HEK293 (cell line): Measurements from ENCODE around the gene HIKESHI.

Experiments used
- CTCF ChIA-PET: fragments of 350-600 bp; formaldehyde crosslinking; extraction: SDS; loops from one replicate; lab custom pipeline; 2021; ENCODE audit warnings: antibody characterized with exemption; lab: Yijun Ruan, JAX
- POLR2A ChIA-PET: fragments of 300-600 bp; formaldehyde crosslinking; extraction: SDS; loops from one replicate; lab custom pipeline; 2020; ENCODE audit warnings: antibody characterized with exemption, inconsistent platforms; lab: Yijun Ruan, JAX
- H3K27ac ChIP-seq: fragments of 200-500 bp; sonication (Bioruptor generic); 2 replicates; pipeline ENCODE4 v1.5.1; 2014; ENCODE audit warnings: low read depth, low read length, control low read depth, inconsistent platforms; ENCODE audit errors: extremely low read depth
- H3K36me3 ChIP-seq, 2 experiments: fragments of 200-500 bp in 1 of 2; sonication (Bioruptor generic) in 1 of 2; 1 replicate in 1 of 2; 2 replicates in 1 of 2; pipeline ENCODE4 v1.5.1; 2014 to 2017; ENCODE audit warnings: inconsistent platforms in 2 of 2, low read length in 2 of 2; ENCODE audit not compliant: control insufficient read depth in 2 of 2, insufficient read depth in 1 of 2
- H3K4me1 ChIP-seq: fragments of 200-500 bp; sonication (Bioruptor generic); 2 replicates; pipeline ENCODE4 v1.5.1; 2014; ENCODE audit warnings: mild to moderate bottlenecking, low read length, inconsistent platforms; ENCODE audit not compliant: control insufficient read depth, insufficient read depth
- H3K4me3 ChIP-seq: 2 replicates; pipeline ENCODE4 v1.5.1; 2011; ENCODE audit warnings: low read depth, mild to moderate bottlenecking, control low read depth, low read length, moderate library complexity
- H3K9me3 ChIP-seq: fragments of 200-500 bp; sonication (Bioruptor generic); 2 replicates; pipeline ENCODE4 v1.5.1; 2014; ENCODE audit warnings: low read depth, low read length, inconsistent platforms; ENCODE audit not compliant: control insufficient read depth, insufficient read depth
- GFI1B ChIP-seq: fragments of 450-650 bp; formaldehyde crosslinking; IDR thresholded peaks from 2 replicates; pipeline ENCODE4 v1.5.1; 2016; ENCODE audit warnings: missing biosample characterization, missing genetic modification characterization
- GLI4 ChIP-seq: fragments of 450-650 bp; formaldehyde crosslinking; IDR thresholded peaks from 2 replicates; pipeline ENCODE4 v1.5.1; 2016; ENCODE audit warnings: missing biosample characterization, missing genetic modification characterization
- HOXA7 ChIP-seq: sonication (generic); formaldehyde crosslinking; IDR thresholded peaks from 2 replicates; pipeline ENCODE4 v1.8.1; 2022; ENCODE audit warnings: missing genetic modification reagents, borderline replicate concordance
- SCRT1 ChIP-seq: fragments of 450-650 bp; formaldehyde crosslinking; IDR thresholded peaks from 2 replicates; pipeline ENCODE4 v1.5.1; 2016; ENCODE audit warnings: missing biosample characterization, missing genetic modification characterization, borderline replicate concordance
- WT1 ChIP-seq: fragments of 450-650 bp; formaldehyde crosslinking; IDR thresholded peaks from 2 replicates; pipeline ENCODE4 v1.5.1; 2016; ENCODE audit warnings: missing biosample characterization, missing genetic modification characterization
- YY1 ChIP-seq: fragments of 450-650 bp; formaldehyde crosslinking; IDR thresholded peaks from 2 replicates; pipeline ENCODE4 v1.5.1; 2018; ENCODE audit warnings: missing biosample characterization, missing genetic modification characterization
- ZBTB17 ChIP-seq: fragments of 450-650 bp; formaldehyde crosslinking; IDR thresholded peaks from 2 replicates; pipeline ENCODE4 v1.5.1; 2016; ENCODE audit warnings: missing biosample characterization, missing genetic modification characterization
- ZBTB48 ChIP-seq: fragments of 450-650 bp; formaldehyde crosslinking; IDR thresholded peaks from 2 replicates; pipeline ENCODE4 v1.5.1; 2016; ENCODE audit warnings: missing biosample characterization, missing genetic modification characterization
- ZBTB7A ChIP-seq: fragments of 450-650 bp; formaldehyde crosslinking; IDR thresholded peaks from 2 replicates; pipeline ENCODE4 v1.5.1; 2016; ENCODE audit warnings: low read depth, missing biosample characterization, missing genetic modification characterization
- ZFP69B ChIP-seq: fragments of 450-650 bp; formaldehyde crosslinking; IDR thresholded peaks from 2 replicates; pipeline ENCODE4 v1.5.1; 2016; ENCODE audit warnings: missing biosample characterization, missing genetic modification characterization
- ZNF266 ChIP-seq: fragments of 450-650 bp; formaldehyde crosslinking; IDR thresholded peaks from 2 replicates; pipeline ENCODE4 v1.5.1; 2016; ENCODE audit warnings: missing biosample characterization, missing genetic modification characterization, low read depth
- ZNF302 ChIP-seq: fragments of 450-650 bp; formaldehyde crosslinking; IDR thresholded peaks from 2 replicates; pipeline ENCODE4 v1.5.1; 2016; ENCODE audit warnings: missing biosample characterization, missing genetic modification characterization, low read depth
- ZNF391 ChIP-seq: fragments of 450-650 bp; formaldehyde crosslinking; IDR thresholded peaks from 2 replicates; pipeline ENCODE4 v1.5.1; 2016; ENCODE audit warnings: low read depth, missing biosample characterization, missing genetic modification characterization, borderline replicate concordance
- ZNF514 ChIP-seq: fragments of 450-650 bp; formaldehyde crosslinking; IDR thresholded peaks from 2 replicates; pipeline ENCODE4 v1.5.1; 2016; ENCODE audit warnings: missing biosample characterization, missing genetic modification characterization
- ZNF530 ChIP-seq: fragments of 450-650 bp; formaldehyde crosslinking; IDR thresholded peaks from 2 replicates; pipeline ENCODE4 v1.5.1; 2016; ENCODE audit warnings: low read depth, missing biosample characterization, missing genetic modification characterization
- ZNF549 ChIP-seq: fragments of 450-650 bp; IDR thresholded peaks from 2 replicates; pipeline ENCODE4 v1.5.1; 2018; ENCODE audit warnings: missing biosample characterization, missing genetic modification characterization, mild to moderate bottlenecking, inconsistent platforms, moderate library complexity
- ZNF629 ChIP-seq: fragments of 450-650 bp; formaldehyde crosslinking; IDR thresholded peaks from 2 replicates; pipeline ENCODE4 v1.5.1; 2017; ENCODE audit warnings: missing biosample characterization, missing genetic modification characterization
- ZNF654 ChIP-seq: fragments of 450-650 bp; formaldehyde crosslinking; IDR thresholded peaks from 2 replicates; pipeline ENCODE4 v1.5.1; 2016; ENCODE audit warnings: low read depth, missing biosample characterization, missing genetic modification characterization
- ZNF664 ChIP-seq: fragments of 450-650 bp; formaldehyde crosslinking; IDR thresholded peaks from 2 replicates; pipeline ENCODE4 v1.5.1; 2016; ENCODE audit warnings: missing biosample characterization, missing genetic modification characterization
- ZNF670 ChIP-seq: fragments of 450-650 bp; formaldehyde crosslinking; IDR thresholded peaks from 2 replicates; pipeline ENCODE4 v1.5.1; 2016; ENCODE audit warnings: missing biosample characterization, missing genetic modification characterization, low read depth
- ZNF792 ChIP-seq: fragments of 450-650 bp; formaldehyde crosslinking; IDR thresholded peaks from 2 replicates; pipeline ENCODE4 v1.5.1; 2016; ENCODE audit warnings: missing biosample characterization, missing genetic modification characterization
- ZNF837 ChIP-seq: fragments of 450-650 bp; formaldehyde crosslinking; IDR thresholded peaks from 2 replicates; pipeline ENCODE4 v1.5.1; 2016; ENCODE audit warnings: missing biosample characterization, missing genetic modification characterization
- TF ChIP-seq, protein P1 (sequence below): fragments of 450-650 bp; formaldehyde crosslinking; IDR thresholded peaks from 2 replicates; pipeline ENCODE4 v1.5.1; 2016; ENCODE audit warnings: missing biosample characterization, missing genetic modification characterization
- TF ChIP-seq, protein P2 (sequence below): fragments of 450-650 bp; formaldehyde crosslinking; IDR thresholded peaks from 2 replicates; pipeline ENCODE4 v1.5.1; 2016; ENCODE audit warnings: missing biosample characterization, missing genetic modification characterization
- TF ChIP-seq, protein P3 (sequence below): fragments of 450-650 bp; formaldehyde crosslinking; IDR thresholded peaks from 2 replicates; pipeline ENCODE4 v1.5.1; 2017; ENCODE audit warnings: missing biosample characterization, missing genetic modification characterization
- TF ChIP-seq, protein P4 (sequence below): fragments of 450-650 bp; formaldehyde crosslinking; IDR thresholded peaks from 2 replicates; pipeline ENCODE4 v1.5.1; 2016; ENCODE audit warnings: missing biosample characterization, missing genetic modification characterization, borderline replicate concordance

Gene HIKESHI

DNA sequence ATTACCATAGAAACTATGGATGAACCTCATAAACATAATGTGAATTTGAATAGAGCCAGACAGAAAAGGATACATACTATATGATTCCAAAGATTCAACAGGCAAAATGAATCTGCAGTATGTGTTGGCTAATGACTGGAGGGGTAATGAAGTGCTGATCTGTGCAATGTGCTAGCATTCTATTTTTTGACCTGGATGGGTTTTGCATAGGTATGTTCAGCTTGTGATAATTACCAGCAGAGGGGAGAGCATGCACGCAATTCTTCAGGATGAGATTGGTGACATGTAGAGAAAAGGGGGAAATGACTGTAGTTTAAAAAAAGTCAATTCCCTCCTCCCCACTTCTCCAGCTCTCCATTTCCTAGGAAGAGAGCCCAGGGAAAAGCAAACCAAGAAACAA, 72.0 kb downstream of the HIKESHI start:
- TF ChIP-seq ZNF549 (tag by site-specific recombination) (no peak), ZNF530 (tag by site-specific recombination) (no peak), YY1 (no peak), ZNF664 (no peak), ZNF670 (tag by site-specific recombination) (no peak), ZBTB17 (no peak)
- TF ChIP-seq, protein P1, sequence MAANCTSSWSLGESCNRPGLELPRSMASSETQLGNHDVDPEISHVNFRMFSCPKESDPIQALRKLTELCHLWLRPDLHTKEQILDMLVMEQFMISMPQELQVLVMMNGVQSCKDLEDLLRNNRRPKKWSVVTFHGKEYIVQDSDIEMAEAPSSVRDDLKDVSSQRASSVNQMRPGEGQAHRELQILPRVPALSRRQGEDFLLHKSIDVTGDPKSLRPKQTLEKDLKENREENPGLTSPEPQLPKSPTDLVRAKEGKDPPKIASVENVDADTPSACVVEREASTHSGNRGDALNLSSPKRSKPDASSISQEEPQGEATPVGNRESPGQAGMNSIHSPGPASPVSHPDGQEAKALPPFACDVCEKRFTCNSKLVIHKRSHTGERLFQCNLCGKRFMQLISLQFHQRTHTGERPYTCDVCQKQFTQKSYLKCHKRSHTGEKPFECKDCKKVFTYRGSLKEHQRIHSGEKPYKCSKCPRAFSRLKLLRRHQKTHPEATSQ (tag by site-specific recombination) = no peak
- TF ChIP-seq, all 188 proteins: peak for 0
- H3K9me3 ChIP-seq = no peaks in the 10 kb centered on the region
- no peak overlapping the region for H3K4me3 ChIP-seq
- ChIA-PET CTCF (no interaction called here), POLR2A (no interaction called here)
- no peak overlapping the region for H3K27ac ChIP-seq
- H3K4me1 ChIP-seq = no peaks in the 10 kb centered on the region
- H3K36me3 ChIP-seq = no peaks in the 10 kb centered on the region

DNA sequence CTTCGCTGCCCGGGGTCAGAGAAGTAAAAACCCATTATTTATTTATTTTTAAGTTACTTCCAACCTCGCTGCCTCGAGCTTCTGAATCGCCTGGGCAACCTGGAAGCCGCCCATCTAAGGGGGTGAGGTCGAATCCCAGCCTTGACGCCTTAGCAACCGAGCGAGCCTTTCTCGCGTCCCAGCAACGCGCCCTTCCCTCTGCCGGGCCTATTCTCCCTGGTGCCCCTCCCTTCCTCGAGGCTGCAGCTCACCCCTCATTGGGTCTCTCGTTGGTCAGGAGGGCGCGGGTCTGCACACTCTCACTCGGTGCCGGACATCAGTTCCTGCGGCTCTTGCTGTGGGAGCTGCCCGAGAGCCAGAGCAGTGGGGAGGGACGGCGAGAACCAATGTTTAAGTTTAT, 72.5 kb downstream of the HIKESHI start, which contains the start of gene CCDC81:
TSS of gene CCDC81 (plus strand) at position 302 of the 400 bp plus-strand sequence. CDS start 277 bp downstream, outside the sequence.
- H3K4me1 ChIP-seq = no peaks in the 10 kb centered on the region
- no peaks in the 10 kb centered on the region for H3K9me3 ChIP-seq
- no peaks in the 10 kb centered on the region for H3K36me3 ChIP-seq
- H3K27ac ChIP-seq = no peak within 1 kb of the TSS
- TF ChIP-seq ZFP69B (tag by site-specific recombination) (no peak), HOXA7 (CRISPR knock-in tag) (no peak), ZNF391 (tag by site-specific recombination) (no peak), ZNF670 (tag by site-specific recombination) (no peak), ZNF654 (no peak), ZNF549 (tag by site-specific recombination) (no peak), ZNF302 (tag by site-specific recombination) (no peak)
- TF ChIP-seq, protein P2, sequence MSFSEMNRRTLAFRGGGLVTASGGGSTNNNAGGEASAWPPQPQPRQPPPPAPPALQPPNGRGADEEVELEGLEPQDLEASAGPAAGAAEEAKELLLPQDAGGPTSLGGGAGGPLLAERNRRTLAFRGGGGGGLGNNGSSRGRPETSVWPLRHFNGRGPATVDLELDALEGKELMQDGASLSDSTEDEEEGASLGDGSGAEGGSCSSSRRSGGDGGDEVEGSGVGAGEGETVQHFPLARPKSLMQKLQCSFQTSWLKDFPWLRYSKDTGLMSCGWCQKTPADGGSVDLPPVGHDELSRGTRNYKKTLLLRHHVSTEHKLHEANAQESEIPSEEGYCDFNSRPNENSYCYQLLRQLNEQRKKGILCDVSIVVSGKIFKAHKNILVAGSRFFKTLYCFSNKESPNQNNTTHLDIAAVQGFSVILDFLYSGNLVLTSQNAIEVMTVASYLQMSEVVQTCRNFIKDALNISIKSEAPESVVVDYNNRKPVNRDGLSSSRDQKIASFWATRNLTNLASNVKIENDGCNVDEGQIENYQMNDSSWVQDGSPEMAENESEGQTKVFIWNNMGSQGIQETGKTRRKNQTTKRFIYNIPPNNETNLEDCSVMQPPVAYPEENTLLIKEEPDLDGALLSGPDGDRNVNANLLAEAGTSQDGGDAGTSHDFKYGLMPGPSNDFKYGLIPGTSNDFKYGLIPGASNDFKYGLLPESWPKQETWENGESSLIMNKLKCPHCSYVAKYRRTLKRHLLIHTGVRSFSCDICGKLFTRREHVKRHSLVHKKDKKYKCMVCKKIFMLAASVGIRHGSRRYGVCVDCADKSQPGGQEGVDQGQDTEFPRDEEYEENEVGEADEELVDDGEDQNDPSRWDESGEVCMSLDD (tag by site-specific recombination) = no peak
- TF ChIP-seq, protein P3, sequence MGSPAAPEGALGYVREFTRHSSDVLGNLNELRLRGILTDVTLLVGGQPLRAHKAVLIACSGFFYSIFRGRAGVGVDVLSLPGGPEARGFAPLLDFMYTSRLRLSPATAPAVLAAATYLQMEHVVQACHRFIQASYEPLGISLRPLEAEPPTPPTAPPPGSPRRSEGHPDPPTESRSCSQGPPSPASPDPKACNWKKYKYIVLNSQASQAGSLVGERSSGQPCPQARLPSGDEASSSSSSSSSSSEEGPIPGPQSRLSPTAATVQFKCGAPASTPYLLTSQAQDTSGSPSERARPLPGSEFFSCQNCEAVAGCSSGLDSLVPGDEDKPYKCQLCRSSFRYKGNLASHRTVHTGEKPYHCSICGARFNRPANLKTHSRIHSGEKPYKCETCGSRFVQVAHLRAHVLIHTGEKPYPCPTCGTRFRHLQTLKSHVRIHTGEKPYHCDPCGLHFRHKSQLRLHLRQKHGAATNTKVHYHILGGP (tag by site-specific recombination) = no peak
- TF ChIP-seq, protein P4, sequence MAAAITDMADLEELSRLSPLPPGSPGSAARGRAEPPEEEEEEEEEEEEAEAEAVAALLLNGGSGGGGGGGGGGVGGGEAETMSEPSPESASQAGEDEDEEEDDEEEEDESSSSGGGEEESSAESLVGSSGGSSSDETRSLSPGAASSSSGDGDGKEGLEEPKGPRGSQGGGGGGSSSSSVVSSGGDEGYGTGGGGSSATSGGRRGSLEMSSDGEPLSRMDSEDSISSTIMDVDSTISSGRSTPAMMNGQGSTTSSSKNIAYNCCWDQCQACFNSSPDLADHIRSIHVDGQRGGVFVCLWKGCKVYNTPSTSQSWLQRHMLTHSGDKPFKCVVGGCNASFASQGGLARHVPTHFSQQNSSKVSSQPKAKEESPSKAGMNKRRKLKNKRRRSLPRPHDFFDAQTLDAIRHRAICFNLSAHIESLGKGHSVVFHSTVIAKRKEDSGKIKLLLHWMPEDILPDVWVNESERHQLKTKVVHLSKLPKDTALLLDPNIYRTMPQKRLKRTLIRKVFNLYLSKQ (tag by site-specific recombination) = no peak
- TF ChIP-seq, all 188 proteins: peak for 0
- H3K4me3 ChIP-seq = no peak within 1 kb of the TSS
- CTCF ChIA-PET = no interaction called here
- POLR2A ChIA-PET = no interaction called here

DNA sequence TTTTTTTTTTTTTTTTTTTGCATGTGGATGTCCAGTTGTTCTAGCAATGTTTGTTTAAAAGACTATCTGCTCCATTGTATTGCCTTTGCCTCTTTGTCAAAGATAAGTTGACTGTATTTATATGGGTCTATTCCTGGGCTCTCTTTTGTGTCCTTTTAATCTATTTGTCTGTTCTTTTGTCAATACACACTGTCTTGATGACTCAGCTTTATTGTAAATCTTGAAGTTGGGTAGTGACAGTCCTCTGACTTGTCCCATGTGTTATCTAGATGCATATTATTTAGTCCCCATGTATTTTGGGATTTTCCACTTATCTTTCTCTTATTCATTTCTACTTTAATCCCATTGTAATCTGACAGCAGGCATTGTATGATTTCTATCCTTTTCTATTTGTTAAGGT, 75.9 kb downstream of the HIKESHI start:
- POLR2A ChIA-PET = no interaction called here
- CTCF ChIA-PET = interaction anchor here (0.6 kb wide), 1 partner anchor 79 kb away, joined by 3 read pairs; no protein-coding TSS in a partner anchor
- TF ChIP-seq ZNF629 (tag by site-specific recombination) (no peak), ZBTB7A (tag by site-specific recombination) (no peak), GLI4 (no peak), WT1 (no peak), GFI1B (tag by site-specific recombination) (no peak), ZBTB48 (no peak), SCRT1 (tag by site-specific recombination) (no peak), ZNF837 (tag by site-specific recombination) (no peak), ZNF266 (tag by site-specific recombination) (no peak), ZNF514 (tag by site-specific recombination) (no peak), ZNF792 (tag by site-specific recombination) (no peak), YY1 (no peak), ZNF549 (tag by site-specific recombination) (no peak)
- Histone ChIP-seq H3K4me3 (no peak overlapping the region), H3K27ac (no peak overlapping the region), H3K9me3 (no peaks in the 10 kb centered on the region), H3K36me3 (no peaks in the 10 kb centered on the region), H3K4me1 (no peaks in the 10 kb centered on the region)
